GM21423 (cell line): Measurements from ENCODE around the gene PCDHA1.
"Not testable (repeated sequence)": the region's sequence is repeated elsewhere in the genome, so short reads cannot be mapped to it uniquely, and the experiment has no call there.

Experiments
- ATAC-seq: cut with Tn5 transposase; IDR thresholded peaks from one replicate; pipeline ENCODE4 v1.9.1; 2021; ENCODE audit warnings: mild to moderate bottlenecking, moderate library complexity; ENCODE audit not compliant: unreplicated experiment

The PCDHA1 gene

GRCh38 chr5:140785905-140786686, at the start of gene PCDHA1:
TSS of gene PCDHA1 (plus strand) at chr5:140786140.
- ATAC-seq = no peak

DNA sequence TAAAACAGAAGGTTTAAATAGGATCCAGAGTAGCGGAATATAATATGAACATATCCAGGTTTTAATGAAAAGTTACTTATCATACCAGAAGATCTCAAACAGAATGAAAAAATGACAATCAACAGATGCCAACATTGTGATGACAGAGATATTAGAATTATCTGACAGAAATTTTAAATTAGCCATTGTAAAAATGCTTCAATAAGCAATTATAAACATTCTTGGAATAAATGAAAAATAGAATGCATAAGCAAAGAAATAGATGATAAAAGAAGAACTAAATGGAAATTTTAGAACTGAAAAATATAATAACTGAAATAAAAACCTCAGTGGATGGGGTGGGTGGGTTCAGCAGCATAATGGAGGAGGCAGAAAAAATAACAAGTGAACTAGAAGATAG, 48.5 kb upstream of the PCDHA1 start:
- no peak for ATAC-seq

DNA sequence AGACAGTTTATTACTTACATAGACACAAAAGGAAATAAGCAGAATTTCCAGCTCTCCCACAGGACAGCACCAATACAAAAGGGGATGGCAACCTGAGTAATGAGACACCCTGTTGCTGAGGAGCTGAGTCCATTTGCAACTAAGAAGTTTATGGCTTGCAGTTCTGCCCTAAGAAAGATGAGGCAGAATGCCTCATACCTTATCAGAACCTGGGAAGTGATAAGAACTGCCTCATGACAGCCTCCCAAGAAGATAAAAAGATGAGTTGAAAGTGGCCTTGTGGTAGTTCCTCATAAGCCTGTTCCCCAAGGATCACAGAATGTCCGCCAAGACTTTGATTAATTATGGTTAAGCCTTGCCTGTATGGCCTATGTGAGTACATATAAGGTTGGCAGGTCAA, 44.0 kb upstream of the PCDHA1 start:
- no peak for ATAC-seq

DNA sequence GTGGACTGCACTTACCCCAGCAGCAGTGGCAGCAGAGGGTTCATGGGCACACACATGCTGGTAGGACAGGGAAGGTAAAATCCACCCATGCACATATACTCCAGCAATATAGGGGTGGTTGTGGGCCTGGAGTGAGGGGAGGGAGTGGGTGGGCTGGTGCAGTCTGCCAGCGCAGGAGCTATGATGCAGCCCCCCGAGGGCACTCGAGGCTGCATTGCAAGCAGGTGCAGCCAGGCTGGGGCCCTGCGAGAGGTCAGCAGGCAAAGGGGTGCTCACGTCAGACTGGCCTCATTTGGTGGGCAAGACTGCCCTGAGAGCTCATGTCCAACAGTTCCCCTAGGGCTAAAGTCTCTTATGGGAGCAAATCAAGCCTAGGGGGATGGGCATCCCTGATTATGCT, 32.4 kb upstream of the PCDHA1 start:
- ATAC-seq = no peak

DNA sequence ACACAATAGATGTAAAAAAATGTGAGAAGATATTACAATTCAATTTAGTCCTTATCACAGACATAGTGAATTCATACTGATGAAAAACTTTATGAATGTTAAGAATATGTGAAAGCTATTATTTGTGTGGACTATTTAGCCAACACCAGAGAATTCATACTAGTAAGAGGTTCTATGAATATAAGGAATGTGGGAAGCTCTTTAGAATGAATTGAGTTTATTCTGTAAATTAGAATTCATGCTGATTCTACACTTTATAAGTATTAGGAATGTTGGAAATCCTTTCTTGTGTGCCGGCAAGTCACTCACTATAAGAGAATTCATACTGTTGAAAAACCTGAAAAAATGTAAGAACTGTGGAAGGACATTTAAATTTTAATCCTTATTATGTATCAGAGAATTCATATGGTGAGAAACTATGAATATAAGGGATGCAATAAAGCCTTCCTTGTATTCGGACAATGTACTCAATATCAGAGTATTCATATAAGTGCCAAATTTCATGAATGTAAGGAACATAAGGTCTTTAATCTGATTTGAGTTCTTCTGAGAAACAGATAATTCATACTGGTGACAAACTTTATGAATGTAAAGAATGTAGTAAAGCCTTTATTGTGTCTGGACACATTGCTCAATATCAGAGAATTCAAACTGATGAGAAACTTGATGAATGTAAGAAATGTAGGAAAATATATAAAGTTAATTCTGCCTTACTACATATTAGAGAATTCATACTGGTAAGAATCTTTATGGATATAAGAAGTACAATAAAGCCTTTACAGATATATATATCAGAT, 21.6 kb upstream of the PCDHA1 start:
- ATAC-seq = no peak

DNA sequence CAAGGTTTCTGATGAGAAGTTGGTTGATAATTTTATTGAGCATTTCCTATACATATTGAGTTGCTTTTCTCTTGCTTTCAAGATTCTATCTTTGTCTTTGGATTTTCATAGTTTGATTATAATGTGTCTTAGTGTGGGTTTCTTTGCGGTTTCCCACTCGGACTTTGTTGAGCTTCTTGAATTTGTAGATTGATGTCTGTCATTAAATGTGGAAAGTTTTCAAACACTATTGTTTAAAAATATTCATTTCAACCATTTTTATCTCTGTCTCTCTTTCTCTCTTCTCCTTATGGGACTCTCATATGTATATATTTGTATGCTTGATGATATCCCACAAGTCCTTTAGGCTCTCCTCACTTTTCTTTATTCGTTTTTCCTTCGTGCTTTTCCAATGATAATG, 18.5 kb upstream of the PCDHA1 start:
- no peak for ATAC-seq

GRCh38 chr5:140780512-140780911, 5.4 kb upstream of the PCDHA1 start:
- ATAC-seq = no peak

GRCh38 chr5:140787422-140787821, 1.5 kb downstream of the PCDHA1 start:
- not testable (repeated sequence) for ATAC-seq

DNA sequence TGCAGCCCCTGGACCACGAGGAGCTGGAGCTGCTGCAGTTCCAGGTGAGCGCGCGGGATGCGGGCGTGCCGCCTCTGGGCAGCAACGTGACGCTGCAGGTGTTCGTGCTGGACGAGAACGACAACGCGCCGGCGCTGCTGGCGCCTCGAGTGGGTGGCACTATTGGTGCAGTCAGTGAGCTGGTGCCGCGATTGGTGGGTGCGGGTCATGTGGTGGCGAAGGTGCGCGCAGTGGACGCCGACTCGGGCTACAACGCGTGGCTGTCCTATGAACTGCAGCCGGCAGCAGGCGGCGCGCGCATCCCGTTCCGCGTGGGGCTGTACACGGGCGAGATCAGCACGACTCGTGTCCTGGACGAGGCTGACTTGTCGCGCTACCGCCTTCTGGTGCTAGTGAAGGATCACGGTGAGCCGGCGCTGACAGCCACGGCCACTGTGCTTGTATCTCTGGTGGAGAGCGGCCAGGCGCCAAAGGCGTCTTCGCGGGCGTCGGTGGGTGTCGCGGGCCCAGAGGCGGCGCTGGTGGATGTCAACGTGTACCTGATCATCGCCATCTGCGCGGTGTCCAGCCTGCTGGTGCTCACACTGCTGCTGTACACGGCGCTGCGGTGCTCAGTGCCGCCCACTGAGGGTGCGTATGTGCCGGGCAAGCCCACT, 2.0 kb downstream of the PCDHA1 start:
- ATAC-seq = not testable (repeated sequence)

DNA sequence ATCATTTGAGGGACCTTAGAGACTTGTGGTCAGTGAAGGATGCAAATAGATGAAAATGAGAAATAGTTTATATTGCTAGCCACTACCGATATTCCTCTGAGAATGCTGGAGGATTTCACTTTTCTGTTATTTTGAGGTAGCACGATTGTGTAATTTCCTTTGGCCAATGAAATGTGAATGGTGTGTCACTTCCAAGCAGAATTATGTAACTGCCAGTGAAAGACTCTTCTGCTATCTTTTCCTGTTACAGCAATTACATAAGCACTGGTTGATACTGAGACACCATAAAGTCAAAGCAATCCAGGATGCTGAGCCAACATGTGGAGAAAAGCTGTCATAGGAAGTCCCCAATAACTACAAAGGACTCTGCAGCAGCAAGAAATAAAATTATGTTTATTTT, 5.1 kb downstream of the PCDHA1 start:
- no peak for ATAC-seq

GRCh38 chr5:140794595-140795258, 8.8 kb downstream of the PCDHA1 start, which contains the start of gene PCDHA2:
TSS of gene PCDHA2 (plus strand) at chr5:140794852.
- ATAC-seq = no peak

DNA sequence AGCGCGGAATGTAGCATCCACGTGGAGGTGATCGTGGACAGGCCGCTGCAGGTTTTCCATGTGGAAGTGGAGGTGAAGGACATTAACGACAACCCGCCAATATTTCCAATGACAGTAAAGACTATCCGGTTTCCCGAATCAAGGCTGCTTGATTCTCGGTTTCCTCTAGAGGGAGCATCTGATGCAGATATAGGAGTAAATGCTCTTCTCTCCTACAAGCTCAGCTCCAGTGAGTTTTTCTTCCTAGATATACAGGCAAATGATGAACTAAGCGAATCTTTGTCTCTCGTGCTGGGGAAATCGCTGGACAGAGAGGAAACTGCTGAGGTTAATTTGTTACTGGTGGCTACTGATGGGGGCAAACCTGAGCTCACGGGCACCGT, 9.3 kb downstream of the PCDHA1 start:
- ATAC-seq = no peak

DNA sequence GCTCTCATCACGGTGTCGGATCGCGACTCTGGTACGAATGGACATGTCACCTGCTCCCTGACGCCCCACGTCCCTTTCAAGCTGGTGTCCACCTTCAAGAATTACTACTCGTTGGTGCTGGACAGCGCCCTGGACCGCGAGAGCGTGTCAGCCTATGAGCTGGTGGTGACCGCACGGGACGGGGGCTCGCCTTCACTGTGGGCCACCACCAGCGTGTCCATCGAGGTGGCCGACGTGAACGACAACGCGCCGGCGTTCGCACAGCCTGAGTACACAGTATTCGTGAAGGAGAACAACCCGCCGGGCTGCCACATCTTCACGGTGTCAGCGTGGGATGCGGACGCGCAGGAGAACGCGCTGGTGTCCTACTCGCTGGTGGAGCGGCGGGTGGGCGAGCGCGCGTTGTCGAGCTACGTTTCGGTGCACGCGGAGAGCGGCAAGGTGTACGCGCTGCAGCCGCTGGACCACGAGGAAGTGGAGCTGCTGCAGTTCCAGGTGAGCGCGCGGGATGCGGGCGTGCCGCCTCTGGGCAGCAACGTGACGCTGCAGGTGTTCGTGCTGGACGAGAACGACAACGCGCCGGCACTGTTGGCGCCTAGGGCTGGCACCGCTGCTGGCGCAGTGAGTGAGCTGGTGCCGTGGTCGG, 10.3 kb downstream of the PCDHA1 start:
- not testable (repeated sequence) for ATAC-seq

DNA sequence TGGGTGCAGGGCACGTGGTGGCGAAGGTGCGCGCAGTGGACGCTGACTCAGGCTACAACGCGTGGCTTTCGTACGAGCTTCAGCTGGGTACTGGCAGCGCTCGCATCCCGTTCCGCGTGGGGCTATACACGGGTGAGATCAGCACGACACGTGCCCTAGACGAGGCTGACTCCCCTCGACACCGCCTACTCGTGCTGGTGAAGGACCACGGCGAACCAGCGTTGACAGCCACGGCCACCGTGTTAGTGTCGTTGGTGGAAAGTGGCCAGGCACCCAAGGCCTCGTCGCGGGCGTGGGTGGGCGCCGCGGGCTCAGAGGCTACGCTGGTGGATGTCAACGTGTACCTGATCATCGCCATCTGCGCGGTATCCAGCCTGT, 10.8 kb downstream of the PCDHA1 start:
- ATAC-seq = no peak

- no peak for ATAC-seq
Observed at GRCh38 chr5:140800816-140801493, 15.0 kb downstream of the PCDHA1 start, which contains the start of gene PCDHA3. TSS of gene PCDHA3 (plus strand) at chr5:140801057.

- no peak for ATAC-seq
Observed at GRCh38 chr5:140801494-140801841, 15.5 kb downstream of the PCDHA1 start.

GRCh38 chr5:140802381-140802780, 16.4 kb downstream of the PCDHA1 start:
- not testable (repeated sequence) for ATAC-seq

DNA sequence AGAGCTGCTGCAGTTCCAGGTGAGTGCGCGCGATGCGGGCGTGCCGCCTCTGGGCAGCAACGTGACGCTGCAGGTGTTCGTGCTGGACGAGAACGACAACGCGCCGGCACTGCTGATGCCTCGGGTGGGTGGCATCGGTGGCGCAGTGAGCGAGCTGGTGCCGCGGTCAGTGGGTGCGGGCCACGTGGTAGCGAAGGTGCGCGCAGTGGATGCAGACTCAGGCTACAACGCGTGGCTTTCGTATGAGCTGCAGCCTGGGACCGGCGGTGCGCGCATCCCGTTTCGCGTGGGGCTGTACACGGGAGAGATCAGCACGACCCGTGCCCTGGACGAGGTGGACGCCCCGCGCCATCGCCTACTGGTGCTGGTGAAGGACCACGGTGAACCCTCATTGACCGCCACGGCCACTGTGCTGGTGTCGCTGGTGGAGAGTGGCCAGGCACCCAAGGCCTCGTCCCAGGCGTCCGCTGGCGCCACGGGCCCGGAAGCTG, 16.9 kb downstream of the PCDHA1 start:
- ATAC-seq = no peak

- no peak for ATAC-seq
Observed at GRCh38 chr5:140806834-140807775, 21.2 kb downstream of the PCDHA1 start, which contains the start of gene PCDHA4. TSS of gene PCDHA4 (plus strand) at chr5:140807068.
